Neural progenitor cell (in vitro differentiated cells): Measurements from ENCODE around the gene BAK1.

Experiments used
- CTCF ChIP-seq: fragments of 200-600 bp; sonication (generic); IDR thresholded peaks from 2 replicates; pipeline ENCODE4 v1.5.1; 2017; ENCODE audit warnings: antibody characterized with exemption, mild to moderate bottlenecking
- EZH2 ChIP-seq: fragments of 200-600 bp; sonication (generic); IDR thresholded peaks from 2 replicates; pipeline ENCODE4 v1.6.1; 2017; ENCODE audit warnings: antibody characterized with exemption, mild to moderate bottlenecking, moderate library complexity

- TF ChIP-seq CTCF: no peak
- TF ChIP-seq EZH2: no peak
These were observed 3.4 kb downstream of the BAK1 start for GRCh38 chr6:33576668-33577067.
